ENCODE results near the gene DISC1. TPM values are rescaled to one million over a fixed set of nuclear protein-coding genes. Genes with fewer than 3 reads are reported as not detected.

Gene DISC1
- polyA plus RNA-seq (0.42 and 0.84 TPM in 2 replicates), polyA minus RNA-seq (2.9 and 3.4 TPM in 2 replicates)

GRCh38 chr1:231626535-231626950, at the start of gene DISC1:
TSS of gene DISC1 (plus strand) at chr1:231626790. CDS start at chr1:231626868, 78 bp downstream.
- H3F3A ChIP-seq (ENCODE audit: insufficient read depth, low read length, poor library complexity, severe bottlenecking): no peaks in the 10 kb centered on the region
- peak within 1 kb of the TSS; percentile 63 for H3K9ac ChIP-seq (ENCODE audit: low read length)
- peak within 1 kb of the TSS; percentile 12 for H2AFZ ChIP-seq (ENCODE audit: low read depth, low read length)
- H3K4me2 ChIP-seq (ENCODE audit: low read length): peak within 1 kb of the TSS; percentile 78
- H4K20me1 ChIP-seq (ENCODE audit: insufficient read depth): no peaks in the 10 kb centered on the region
- H3K27ac ChIP-seq (ENCODE audit: low read length): no peak within 1 kb of the TSS
- H3K4me3 ChIP-seq (ENCODE audit: low read length): peak within 1 kb of the TSS; percentile 74
- no peaks in the 10 kb centered on the region for H3K9me3 ChIP-seq (ENCODE audit: low read length)
- H3K27me3 ChIP-seq (ENCODE audit: insufficient read depth, low read depth, low read length): peaks cover 11% of the 10 kb centered on the region
- TF ChIP-seq POLR2AphosphoS5 (IDR thresholded peaks at IDR 0.05): no peak
- peak; percentile 15 for TF ChIP-seq RAD21 (conservative IDR thresholded peaks at IDR 0.05)
- TF ChIP-seq SMC3 (conservative IDR thresholded peaks at IDR 0.05; ENCODE audit: poor library complexity): no peak
- TF ChIP-seq EZH2 (IDR thresholded peaks at IDR 0.05; ENCODE audit: borderline replicate concordance, insufficient read depth, low read length, poor library complexity, severe bottlenecking): no peak
- no peak for TF ChIP-seq TAF1 (IDR thresholded peaks at IDR 0.05; ENCODE audit: low read depth)
- peak; percentile 46 for TF ChIP-seq MXI1 (conservative IDR thresholded peaks at IDR 0.05; ENCODE audit: poor library complexity, severe bottlenecking)
- no peak for TF ChIP-seq CTCF (IDR thresholded peaks at IDR 0.05; ENCODE audit: poor library complexity, severe bottlenecking)
- no peak for TF ChIP-seq REST (IDR thresholded peaks at IDR 0.05; ENCODE audit: borderline replicate concordance)
- peak; percentile 8 for TF ChIP-seq EP300 (conservative IDR thresholded peaks at IDR 0.05; ENCODE audit: poor library complexity, severe bottlenecking)
- H3K36me3 ChIP-seq (ENCODE audit: insufficient read depth, low read length): no peaks in the 10 kb centered on the region
- H3K79me2 ChIP-seq (replicated peaks; ENCODE audit: insufficient read depth, low read length): no peaks in the 10 kb centered on the region
- no peaks in the 10 kb centered on the region for H3K9me2 ChIP-seq (ENCODE audit: insufficient read depth, low read length)

- no peaks in the 10 kb centered on the region for H4K20me1 ChIP-seq (ENCODE audit: insufficient read depth)
- no peaks in the 10 kb centered on the region for H3K9me3 ChIP-seq (ENCODE audit: low read length)
- no peak overlapping the region for H3K4me2 ChIP-seq (ENCODE audit: low read length)
- H3K27ac ChIP-seq (ENCODE audit: low read length): no peak overlapping the region
- no peak overlapping the region for H2AFZ ChIP-seq (ENCODE audit: low read depth, low read length)
- no peaks in the 10 kb centered on the region for H3K9me2 ChIP-seq (ENCODE audit: insufficient read depth, low read length)
- H3K9ac ChIP-seq (ENCODE audit: low read length): no peak overlapping the region
- no peaks in the 10 kb centered on the region for H3K27me3 ChIP-seq (ENCODE audit: insufficient read depth, low read depth, low read length)
- H3K4me3 ChIP-seq (ENCODE audit: low read length): no peak overlapping the region
- H3F3A ChIP-seq (ENCODE audit: insufficient read depth, low read length, poor library complexity, severe bottlenecking): no peaks in the 10 kb centered on the region
- H3K79me2 ChIP-seq (replicated peaks; ENCODE audit: insufficient read depth, low read length): no peaks in the 10 kb centered on the region
- no peak for TF ChIP-seq EP300 (conservative IDR thresholded peaks at IDR 0.05; ENCODE audit: poor library complexity, severe bottlenecking)
- no peak for TF ChIP-seq TAF1 (IDR thresholded peaks at IDR 0.05; ENCODE audit: low read depth)
- no peak for TF ChIP-seq MXI1 (conservative IDR thresholded peaks at IDR 0.05; ENCODE audit: poor library complexity, severe bottlenecking)
- TF ChIP-seq POLR2AphosphoS5 (IDR thresholded peaks at IDR 0.05): no peak
- no peak for TF ChIP-seq SMC3 (conservative IDR thresholded peaks at IDR 0.05; ENCODE audit: poor library complexity)
- no peak for TF ChIP-seq RAD21 (conservative IDR thresholded peaks at IDR 0.05)
- no peak for TF ChIP-seq EZH2 (IDR thresholded peaks at IDR 0.05; ENCODE audit: borderline replicate concordance, insufficient read depth, low read length, poor library complexity, severe bottlenecking)
- no peak for TF ChIP-seq REST (IDR thresholded peaks at IDR 0.05; ENCODE audit: borderline replicate concordance)
- TF ChIP-seq CTCF (IDR thresholded peaks at IDR 0.05; ENCODE audit: poor library complexity, severe bottlenecking): no peak
- H3K36me3 ChIP-seq (ENCODE audit: insufficient read depth, low read length): no peaks in the 10 kb centered on the region
Observed at GRCh38 chr1:231576804-231577718, 49.5 kb upstream of the DISC1 start.

Measured in neural cell (in vitro differentiated cells).